Fibroblast of lung (primary cell): ENCODE data around the gene SPACA7. TPM values are rescaled to one million over a fixed set of nuclear protein-coding genes. Genes with fewer than 3 reads are reported as not detected.

Experiments
- DNase-seq, 2 donors: peaks; one replicate each; pipeline versions ENCODE4 v3.0.0 to v3.0.0-alpha.2; 2010; ENCODE audit warnings: low read depth in 2 of 2
- H2AFZ ChIP-seq: 2 replicates; pipeline ENCODE4 v1.5.1; 2012; ENCODE audit warnings: low read length, control low read depth, inconsistent platforms
- H3K27ac ChIP-seq: 2 replicates; pipeline ENCODE4 v1.5.1; 2011; ENCODE audit warnings: low read length, control low read depth; ENCODE audit not compliant: insufficient read depth
- H3K27me3 ChIP-seq: 2 replicates; pipeline ENCODE4 v1.5.1; 2011; ENCODE audit warnings: mild to moderate bottlenecking, low read length; ENCODE audit not compliant: control insufficient read depth, insufficient read depth
- H3K36me3 ChIP-seq: 2 replicates; pipeline ENCODE4 v1.5.1; 2011; ENCODE audit warnings: low read length; ENCODE audit not compliant: control insufficient read depth, insufficient read depth
- H3K4me1 ChIP-seq: 2 replicates; pipeline ENCODE4 v1.5.1; 2011; ENCODE audit warnings: low read length; ENCODE audit not compliant: control insufficient read depth, insufficient read depth; ENCODE audit errors: extremely low read depth
- H3K4me2 ChIP-seq: 2 replicates; pipeline ENCODE4 v1.5.1; 2011; ENCODE audit warnings: low read length, control low read depth; ENCODE audit not compliant: insufficient read depth; ENCODE audit errors: extremely low read depth
- H3K4me3 ChIP-seq, 4 experiments: fragments of 200-600 bp in 1 of 4; sonication (generic) in 1 of 4; replicated peaks in 1 of 4; 2 replicates each; pipeline ENCODE4 v1.5.1; 2011 to 2016; ENCODE audit warnings: low read length in 4 of 4, low read depth in 3 of 4, mild to moderate bottlenecking in 3 of 4, control low read depth in 2 of 4, inconsistent platforms in 1 of 4, mixed read lengths in 1 of 4; ENCODE audit not compliant: insufficient read depth in 1 of 4; ENCODE audit errors: control extremely low read depth in 1 of 4
- H3K79me2 ChIP-seq: 2 replicates; pipeline ENCODE4 v1.5.1; 2012; ENCODE audit warnings: mild to moderate bottlenecking, low read length, inconsistent platforms; ENCODE audit not compliant: control insufficient read depth, insufficient read depth
- H3K9ac ChIP-seq: 2 replicates; pipeline ENCODE4 v1.5.1; 2011; ENCODE audit warnings: mild to moderate bottlenecking, low read length, control low read depth; ENCODE audit not compliant: insufficient read depth
- H3K9me3 ChIP-seq: 2 replicates; pipeline ENCODE4 v1.5.1; 2012; ENCODE audit warnings: low read depth, low read length; ENCODE audit not compliant: control insufficient read depth, insufficient read depth
- H4K20me1 ChIP-seq: 2 replicates; pipeline ENCODE4 v1.5.1; 2011; ENCODE audit warnings: low read length; ENCODE audit not compliant: control insufficient read depth, insufficient read depth; ENCODE audit errors: extremely low read depth
- EZH2 ChIP-seq: IDR thresholded peaks from 2 replicates; pipeline ENCODE4 v1.5.1; 2012; ENCODE audit warnings: low read length, control low read depth, mild to moderate bottlenecking; ENCODE audit errors: missing control alignments
- polyA plus RNA-seq, 2 donors: library from polyadenylated mRNA; depleted of rRNA in 1 of 2; stranded (reverse) in 1 of 2; unstranded in 1 of 2; fragments of >200 nt; gene quantifications; 2 replicates each; pipeline ENCODE4 v1.2.1, GENCODE V29; 2011 to 2012; ENCODE audit warnings: missing spikeins in 1 of 2
- total RNA-seq: library from RNA; depleted of rRNA; stranded (reverse); fragments of >200 nt; gene quantifications from 2 replicates; pipeline ENCODE4 v1.2.1, GENCODE V29; 2014
- TF ChIP-seq, protein P1 (sequence below), 2 donors: IDR thresholded peaks in 1 of 2; conservative IDR thresholded peaks in 1 of 2; 1 replicate in 1 of 2; 2 replicates in 1 of 2; pipeline ENCODE4 v1.5.1; 2011 to 2012; ENCODE audit warnings: low read length in 2 of 2, control low read depth in 1 of 2, inconsistent platforms in 1 of 2, low read depth in 1 of 2, mild to moderate bottlenecking in 1 of 2

Gene SPACA7
- total and polyA plus RNA-seq, 2 donors (not counting 1 experiment from before 2014, with no cell fraction given), result not detected

- Histone ChIP-seq H2AFZ (no peak overlapping the region), H4K20me1 (no peaks in the 10 kb centered on the region), H3K36me3 (no peaks in the 10 kb centered on the region), H3K4me2 (no peak overlapping the region), H3K4me3 (no peak overlapping the region), H3K27ac (no peak overlapping the region), H3K79me2 (no peaks in the 10 kb centered on the region), H3K27me3 (no peaks in the 10 kb centered on the region), H3K4me1 (no peaks in the 10 kb centered on the region), H3K9me3 (no peaks in the 10 kb centered on the region), H3K9ac (no peak overlapping the region)
- DNase-seq, result no peak
- no peak for TF ChIP-seq EZH2
- TF ChIP-seq, protein P1, sequence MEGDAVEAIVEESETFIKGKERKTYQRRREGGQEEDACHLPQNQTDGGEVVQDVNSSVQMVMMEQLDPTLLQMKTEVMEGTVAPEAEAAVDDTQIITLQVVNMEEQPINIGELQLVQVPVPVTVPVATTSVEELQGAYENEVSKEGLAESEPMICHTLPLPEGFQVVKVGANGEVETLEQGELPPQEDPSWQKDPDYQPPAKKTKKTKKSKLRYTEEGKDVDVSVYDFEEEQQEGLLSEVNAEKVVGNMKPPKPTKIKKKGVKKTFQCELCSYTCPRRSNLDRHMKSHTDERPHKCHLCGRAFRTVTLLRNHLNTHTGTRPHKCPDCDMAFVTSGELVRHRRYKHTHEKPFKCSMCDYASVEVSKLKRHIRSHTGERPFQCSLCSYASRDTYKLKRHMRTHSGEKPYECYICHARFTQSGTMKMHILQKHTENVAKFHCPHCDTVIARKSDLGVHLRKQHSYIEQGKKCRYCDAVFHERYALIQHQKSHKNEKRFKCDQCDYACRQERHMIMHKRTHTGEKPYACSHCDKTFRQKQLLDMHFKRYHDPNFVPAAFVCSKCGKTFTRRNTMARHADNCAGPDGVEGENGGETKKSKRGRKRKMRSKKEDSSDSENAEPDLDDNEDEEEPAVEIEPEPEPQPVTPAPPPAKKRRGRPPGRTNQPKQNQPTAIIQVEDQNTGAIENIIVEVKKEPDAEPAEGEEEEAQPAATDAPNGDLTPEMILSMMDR (conservative IDR thresholded peaks at IDR 0.05 in 1 of 2, IDR thresholded peaks at IDR 0.05 in 1 of 2; ENCODE audit: low read depth in 1 of 2, low read length in 2 of 2), result no peak
These were observed 72.7 kb downstream of the SPACA7 start for GRCh38 chr13:112448621-112449544.

GRCh38 chr13:112449545-112449930 lies 73.4 kb downstream of the SPACA7 start:
- H3K9me3 ChIP-seq, result no peaks in the 10 kb centered on the region
- no peaks in the 10 kb centered on the region for H3K79me2 ChIP-seq
- DNase-seq, result no peak
- H3K27me3 ChIP-seq, result no peaks in the 10 kb centered on the region
- H2AFZ ChIP-seq, result no peak overlapping the region
- no peaks in the 10 kb centered on the region for H3K36me3 ChIP-seq
- TF ChIP-seq, protein P1 (conservative IDR thresholded peaks at IDR 0.05 in 1 of 2, IDR thresholded peaks at IDR 0.05 in 1 of 2; ENCODE audit: low read depth in 1 of 2, low read length in 2 of 2), result no peak
- no peak for TF ChIP-seq EZH2
- H3K9ac ChIP-seq, result no peak overlapping the region
- H3K27ac ChIP-seq, result no peak overlapping the region
- no peaks in the 10 kb centered on the region for H3K4me1 ChIP-seq
- no peaks in the 10 kb centered on the region for H4K20me1 ChIP-seq
- no peak overlapping the region for H3K4me3 ChIP-seq
- no peak overlapping the region for H3K4me2 ChIP-seq

DNA sequence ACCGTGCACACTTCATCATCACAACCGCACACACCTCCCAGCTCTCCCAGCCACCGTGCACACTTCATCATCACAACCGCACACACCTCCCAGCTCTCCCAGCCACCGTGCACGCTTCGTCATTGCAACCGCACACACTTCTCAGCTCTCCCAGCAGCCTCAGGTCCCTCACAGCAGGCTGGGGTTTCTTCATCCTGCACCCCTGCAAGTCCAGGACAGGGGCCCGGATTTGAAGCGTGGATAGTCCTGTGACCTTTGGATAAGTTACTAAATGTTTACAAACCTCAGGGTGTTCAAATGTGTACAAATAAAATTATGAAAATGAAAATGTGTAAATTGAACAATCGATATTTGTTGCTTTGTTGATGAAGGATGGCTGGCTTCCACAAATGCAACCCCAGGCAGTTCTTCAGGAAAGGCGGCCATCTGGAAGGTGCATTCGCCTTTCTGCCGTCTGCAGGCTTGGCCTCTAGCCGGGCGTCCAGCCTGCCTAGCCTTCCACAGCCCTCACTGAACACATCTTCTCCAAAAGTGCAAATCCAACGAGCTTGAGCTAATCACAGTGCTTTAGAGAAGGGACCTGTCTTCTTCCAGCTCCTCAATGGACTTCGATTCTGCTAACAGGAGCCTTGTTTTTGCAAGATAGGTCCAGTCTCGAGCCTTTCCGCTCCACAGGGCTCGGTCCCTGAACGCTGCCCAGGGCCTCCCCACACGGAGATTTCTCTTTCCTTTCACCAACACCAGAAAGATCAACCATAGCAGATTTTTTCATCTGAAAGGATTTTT lies 74.2 kb downstream of the SPACA7 start:
- TF ChIP-seq, protein P1 (conservative IDR thresholded peaks at IDR 0.05 in 1 of 2, IDR thresholded peaks at IDR 0.05 in 1 of 2; ENCODE audit: low read depth in 1 of 2, low read length in 2 of 2), result no peak
- no peak for TF ChIP-seq EZH2
- no peak overlapping the region for H3K27ac ChIP-seq
- no peak overlapping the region for H3K4me2 ChIP-seq
- no peak overlapping the region for H3K9ac ChIP-seq
- no peaks in the 10 kb centered on the region for H3K27me3 ChIP-seq
- no peak overlapping the region for H3K4me3 ChIP-seq
- H3K4me1 ChIP-seq, result no peaks in the 10 kb centered on the region
- no peak for DNase-seq
- no peaks in the 10 kb centered on the region for H3K79me2 ChIP-seq
- no peaks in the 10 kb centered on the region for H4K20me1 ChIP-seq
- H3K36me3 ChIP-seq, result no peaks in the 10 kb centered on the region
- H3K9me3 ChIP-seq, result no peaks in the 10 kb centered on the region
- H2AFZ ChIP-seq, result no peak overlapping the region
